H9 (cell line): ENCODE measurements around the gene HHLA2. TPM values are rescaled to one million over a fixed set of nuclear protein-coding genes. Genes with fewer than 3 reads are reported as not detected.
A peak's percentile ranks its signal among the peaks of the same experiment; 100 is the strongest.

Experiments
- DNase-seq: peaks from one replicate; pipeline ENCODE4 v3.0.0-alpha.2; 2017
- H2AFZ ChIP-seq: one replicate; pipeline ENCODE4 v1.6.1; 2013; ENCODE audit warnings: mild to moderate bottlenecking, low read length, control low read depth, moderate library complexity
- H2AK5ac ChIP-seq: 2 replicates; pipeline ENCODE4 v1.6.1; 2013; ENCODE audit warnings: low read length, control low read depth, mixed read lengths; ENCODE audit not compliant: insufficient read length
- H2BK120ac ChIP-seq: one replicate; pipeline ENCODE4 v1.6.1; 2013; ENCODE audit warnings: low read depth, mild to moderate bottlenecking, low read length, control low read depth, inconsistent platforms; ENCODE audit not compliant: poor library complexity, severe bottlenecking
- H2BK12ac ChIP-seq: 2 replicates; pipeline ENCODE4 v1.6.1; 2013; ENCODE audit warnings: low read length, control low read depth, mixed read lengths, low read depth; ENCODE audit not compliant: insufficient read length
- H2BK15ac ChIP-seq: 2 replicates; pipeline ENCODE4 v1.6.1; 2013; ENCODE audit warnings: low read depth, low read length, control low read depth
- H2BK20ac ChIP-seq: one replicate; pipeline ENCODE4 v1.6.1; 2013; ENCODE audit warnings: low read depth, mild to moderate bottlenecking, low read length, control low read depth, inconsistent platforms; ENCODE audit not compliant: poor library complexity, severe bottlenecking
- H2BK5ac ChIP-seq: 2 replicates; pipeline ENCODE4 v1.6.1; 2013; ENCODE audit warnings: low read length, control low read depth, mixed read lengths; ENCODE audit not compliant: insufficient read length
- H3K14ac ChIP-seq: 2 replicates; pipeline ENCODE4 v1.6.1; 2013; ENCODE audit warnings: low read length, control low read depth; ENCODE audit not compliant: insufficient read depth
- H3K18ac ChIP-seq: 2 replicates; pipeline ENCODE4 v1.6.1; 2013; ENCODE audit warnings: low read depth, mild to moderate bottlenecking, mixed read lengths, low read length, control low read depth; ENCODE audit not compliant: insufficient read length
- H3K23ac ChIP-seq: 2 replicates; pipeline ENCODE4 v1.6.1; 2013; ENCODE audit warnings: low read length, control low read depth, mixed read lengths, low read depth; ENCODE audit not compliant: insufficient read length
- H3K23me2 ChIP-seq: 2 replicates; pipeline ENCODE4 v1.6.1; 2013; ENCODE audit warnings: low read depth, mild to moderate bottlenecking, mixed read lengths, low read length, control low read depth; ENCODE audit not compliant: insufficient read length, poor library complexity, severe bottlenecking
- H3K27ac ChIP-seq: 2 replicates; pipeline ENCODE4 v1.5.1; 2013; ENCODE audit warnings: low read length, control low read depth, mixed read lengths, low read depth; ENCODE audit not compliant: insufficient read length
- H3K27me3 ChIP-seq: 2 replicates; pipeline ENCODE4 v1.6.1; 2013; ENCODE audit warnings: low read length, control low read depth, inconsistent platforms; ENCODE audit not compliant: insufficient read depth
- H3K4ac ChIP-seq: 2 replicates; pipeline ENCODE4 v1.6.1; 2013; ENCODE audit warnings: low read depth, mild to moderate bottlenecking, control low read depth, inconsistent platforms, low read length, moderate library complexity
- H3K4me1 ChIP-seq: 2 replicates; pipeline ENCODE4 v1.6.1; 2013; ENCODE audit warnings: low read length, control low read depth, inconsistent platforms; ENCODE audit not compliant: insufficient read depth
- H3K4me2 ChIP-seq: 2 replicates; pipeline ENCODE4 v1.6.1; 2013; ENCODE audit warnings: low read length, control low read depth, mixed read lengths; ENCODE audit not compliant: insufficient read length, insufficient read depth
- H3K56ac ChIP-seq: 2 replicates; pipeline ENCODE4 v1.6.1; 2013; ENCODE audit warnings: low read depth, mild to moderate bottlenecking, mixed read lengths, low read length, control low read depth; ENCODE audit not compliant: insufficient read length
- H3K79me1 ChIP-seq: 2 replicates; pipeline ENCODE4 v1.6.1; 2013; ENCODE audit warnings: low read depth, mild to moderate bottlenecking, moderate library complexity, low read length, control low read depth, inconsistent platforms; ENCODE audit not compliant: insufficient read depth, poor library complexity, severe bottlenecking
- H3K79me2 ChIP-seq: 2 replicates; pipeline ENCODE4 v1.6.1; 2013; ENCODE audit warnings: low read length, control low read depth, inconsistent platforms; ENCODE audit not compliant: insufficient read depth
- H3K9ac ChIP-seq: 2 replicates; pipeline ENCODE4 v1.6.1; 2013; ENCODE audit warnings: low read length, control low read depth, mixed read lengths; ENCODE audit not compliant: insufficient read length; ENCODE audit errors: extremely low read depth
- H3K9me3 ChIP-seq: one replicate; pipeline ENCODE4 v1.6.1; 2013; ENCODE audit warnings: low read depth, low read length, inconsistent platforms; ENCODE audit not compliant: control insufficient read depth
- H3T11ph ChIP-seq: one replicate; pipeline ENCODE4 v1.6.1; 2013; ENCODE audit warnings: mild to moderate bottlenecking, low read length, control low read depth, inconsistent platforms
- H4K20me1 ChIP-seq: one replicate; pipeline ENCODE4 v1.6.1; 2013; ENCODE audit not compliant: control insufficient read depth, insufficient read length, insufficient read depth
- H4K5ac ChIP-seq: 2 replicates; pipeline ENCODE4 v1.6.1; 2013; ENCODE audit warnings: low read depth, mild to moderate bottlenecking, mixed read lengths, low read length, control low read depth; ENCODE audit not compliant: insufficient read length
- H4K8ac ChIP-seq: replicated peaks from 2 replicates; pipeline ENCODE4 v1.6.1; 2013; ENCODE audit warnings: low read length, control low read depth, mixed read lengths, low read depth; ENCODE audit not compliant: insufficient read length
- H4K91ac ChIP-seq: 2 replicates; pipeline ENCODE4 v1.6.1; 2013; ENCODE audit warnings: low read depth, mild to moderate bottlenecking, moderate library complexity, mixed read lengths, low read length, control low read depth; ENCODE audit not compliant: insufficient read length
- H3K27ac Mint-ChIP-seq, 3 experiments: 2 replicates in 2 of 3; 3 replicates in 1 of 3; pipeline ENCODE4 v1.8.0; 2020 to 2021; ENCODE audit warnings: mixed read lengths in 3 of 3, mild to moderate bottlenecking in 1 of 3, moderate library complexity in 1 of 3
- H3K27me3 Mint-ChIP-seq: 2 replicates; pipeline ENCODE4 v1.8.0; 2021; ENCODE audit warnings: low read depth, mild to moderate bottlenecking, moderate library complexity, mixed read lengths
- H3K36me3 Mint-ChIP-seq, 3 experiments: 2 replicates in 2 of 3; 3 replicates in 1 of 3; pipeline ENCODE4 v1.8.0; 2020 to 2021; ENCODE audit warnings: low read depth in 3 of 3, mixed read lengths in 3 of 3; ENCODE audit not compliant: insufficient read depth in 1 of 3
- H3K4me1 Mint-ChIP-seq, 2 experiments: 2 replicates each; pipeline ENCODE4 v1.8.0; 2020; ENCODE audit warnings: mixed read lengths in 2 of 2
- H3K4me3 Mint-ChIP-seq, 2 experiments: 2 replicates in 1 of 2; 3 replicates in 1 of 2; pipeline ENCODE4 v1.8.0; 2020 to 2021; ENCODE audit warnings: mild to moderate bottlenecking in 2 of 2, mixed read lengths in 2 of 2, moderate library complexity in 1 of 2
- H3K9me3 Mint-ChIP-seq, 2 experiments: 2 replicates in 1 of 2; 3 replicates in 1 of 2; pipeline ENCODE4 v1.8.0; 2020; ENCODE audit warnings: mild to moderate bottlenecking in 2 of 2, mixed read lengths in 2 of 2, moderate library complexity in 1 of 2
- CTCF ChIP-seq: fragments of 200-600 bp; sonication (generic); conservative IDR thresholded peaks from 3 replicates; pipeline ENCODE4 v1.8.0; 2021; ENCODE audit warnings: antibody characterized with exemption, mild to moderate bottlenecking
- WGBS: extraction: QIAGEN DNeasy Blood & Tissue Kit; methylation state at CpG from one replicate; pipeline ENCODE4 v1.1.7; 2013; ENCODE audit warnings: missing lambda C conversion rate, low lambda C conversion rate, mixed read lengths; ENCODE audit not compliant: insufficient read length; ENCODE audit errors: extremely low coverage; 5-methylcytosine and 5-hydroxymethylcytosine counted together
- total RNA-seq: library from RNA; stranded (reverse); gene quantifications from 2 replicates; pipeline ENCODE4 v1.2.1, GENCODE V29; 2021

The HHLA2 gene
- total RNA-seq, 1 experiment from 2014 or later, result not detected

DNA sequence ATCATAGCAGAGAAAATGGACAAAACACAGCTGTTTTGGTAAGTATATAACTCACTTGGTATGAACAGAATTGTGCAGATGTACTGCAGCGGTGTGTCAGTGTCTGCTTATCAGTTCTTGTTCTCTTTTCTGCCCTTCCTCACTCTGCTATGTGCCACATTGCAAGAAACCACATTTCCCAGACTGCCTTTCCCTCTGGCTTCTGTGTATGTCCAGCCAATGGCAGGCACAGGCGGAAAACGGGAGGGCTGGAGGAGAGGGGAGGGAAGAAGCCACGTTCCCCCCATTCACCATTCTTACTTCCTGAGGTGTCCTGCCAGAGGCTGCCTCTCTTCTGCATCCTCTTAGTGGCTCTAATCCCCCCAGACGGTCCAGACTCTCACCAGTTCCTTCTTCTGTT, 15.4 kb downstream of the HHLA2 start:
- H4K5ac ChIP-seq, result no peak overlapping the region
- no peak overlapping the region for H2BK120ac ChIP-seq
- no peak overlapping the region for H2BK12ac ChIP-seq
- Mint-ChIP-seq H3K27ac (no peak overlapping the region), H3K36me3 (no peaks in the 10 kb centered on the region), H3K27me3 (no peaks in the 10 kb centered on the region; the same call in 1 of the 2 replicates), H3K4me1 (0 out of 4 replicates have a peak, but pooled peaks cover 0 to 2% of the 10 kb centered on the region in 2 experiments), H3K4me3 (no peak overlapping the region), H3K9me3 (peaks cover 0 to 3% of the 10 kb centered on the region in 2 experiments; a peak in 2 of 5 replicates)
- peak; percentile 36 for DNase-seq
- H3K27ac ChIP-seq, result no peak overlapping the region
- no peak overlapping the region for H3K9ac ChIP-seq
- H4K20me1 ChIP-seq, result no peaks in the 10 kb centered on the region
- no peaks in the 10 kb centered on the region for H3K23me2 ChIP-seq
- no peaks in the 10 kb centered on the region for H3K79me2 ChIP-seq
- H3K79me1 ChIP-seq, result no peaks in the 10 kb centered on the region
- no CpG with 5 or more reads among the region's 5 CpGs for WGBS
- no peak overlapping the region for H4K8ac ChIP-seq
- no peak overlapping the region for H3K23ac ChIP-seq
- no peaks in the 10 kb centered on the region for H3K4me1 ChIP-seq
- H3K18ac ChIP-seq, result no peak overlapping the region
- H3K4me2 ChIP-seq, result no peak overlapping the region
- no peak overlapping the region for H3K4ac ChIP-seq
- no peak overlapping the region for H4K91ac ChIP-seq
- no peak overlapping the region for H3K14ac ChIP-seq
- H2BK5ac ChIP-seq, result no peak overlapping the region
- TF ChIP-seq CTCF, result no peak
- no peaks in the 10 kb centered on the region for H3K27me3 ChIP-seq
- H2BK15ac ChIP-seq, result no peak overlapping the region
- no peak overlapping the region for H3T11ph ChIP-seq
- H2BK20ac ChIP-seq, result no peak overlapping the region
- no peak overlapping the region for H2AK5ac ChIP-seq
- no peak overlapping the region for H3K56ac ChIP-seq
- H2AFZ ChIP-seq, result no peak overlapping the region
- no peaks in the 10 kb centered on the region for H3K9me3 ChIP-seq
